K562 (cell line): ENCODE measurements around the gene NPM3. TPM values are rescaled to one million over a fixed set of nuclear protein-coding genes. Genes with fewer than 3 reads are reported as not detected.

Experiments used
- ATAC-seq: fragments of 200-7000 bp; cut with Tn5 transposase; 3 replicates; pipeline ENCODE4 v1.9.1; 2020; ENCODE audit warnings: moderate library complexity
- BruUV-seq: library from RNA; stranded (reverse); fragments of 400-500 nt; replicated peaks from 2 replicates; lab custom pipeline; 2021; lab: Mats Ljungman, UMichigan
- CTCF ChIA-PET: fragments of 300-600 bp; formaldehyde crosslinking; extraction: SDS; loops from one replicate; lab custom pipeline; 2021; ENCODE audit warnings: low intra/inter-chr PET ratio; lab: Yijun Ruan, JAX
- POLR2A ChIA-PET: fragments of 300-600, 350-650 bp; sonication (Branson Sonifier 250); formaldehyde crosslinking; extraction: SDS; loops from one replicate; lab custom pipeline; 2021; ENCODE audit warnings: antibody characterized with exemption, inconsistent platforms; lab: Yijun Ruan, JAX
- DNase-seq, 4 experiments: peaks; one replicate each; pipeline versions ENCODE4 v3.0.0 to v3.0.0-alpha.2; 2011 to 2018; ENCODE audit warnings: low spot score in 3 of 4, mixed read lengths in 3 of 4; ENCODE audit errors: extremely low read depth in 1 of 4
- FAIRE-seq: peaks from 2 replicates; lab custom pipeline; 2011; peaks lifted over from hg19 to GRCh38; lab: Jason Lieb, UNC
- H2AFZ ChIP-seq: 2 replicates; pipeline ENCODE4 v1.6.0; 2011; ENCODE audit warnings: low read depth, low read length, control low read depth, inconsistent platforms
- H3K27ac ChIP-seq: fragments of 200-600 bp; 3 replicates; pipeline ENCODE4 v1.8.0; 2011; ENCODE audit warnings: low read depth, mild to moderate bottlenecking, control low read depth, inconsistent platforms, low read length, moderate library complexity, mixed read lengths; ENCODE audit errors: extremely low read depth
- H3K27me3 ChIP-seq, 2 experiments: fragments of 300-600 bp in 1 of 2; 2 replicates in 1 of 2; 3 replicates in 1 of 2; pipeline versions ENCODE4 v1.6.0 to v1.8.0; 2011; ENCODE audit warnings: inconsistent platforms in 2 of 2, low read length in 2 of 2, mild to moderate bottlenecking in 1 of 2, mixed read lengths in 1 of 2, moderate library complexity in 1 of 2; ENCODE audit not compliant: control insufficient read depth in 2 of 2, insufficient read depth in 2 of 2
- H3K36me3 ChIP-seq: fragments of 300-600 bp; 3 replicates; pipeline ENCODE4 v1.8.0; 2011; ENCODE audit warnings: mild to moderate bottlenecking, low read length, inconsistent platforms; ENCODE audit not compliant: control insufficient read depth, insufficient read depth
- H3K4me1 ChIP-seq, 2 experiments: fragments of 200-600 bp in 1 of 2; replicated peaks in 1 of 2; 2 replicates in 1 of 2; 3 replicates in 1 of 2; pipeline versions ENCODE4 v1.5.1 to v1.8.0; 2011; ENCODE audit warnings: inconsistent platforms in 2 of 2, low read length in 2 of 2, mild to moderate bottlenecking in 1 of 2, mixed read lengths in 1 of 2, moderate library complexity in 1 of 2; ENCODE audit not compliant: control insufficient read depth in 2 of 2, insufficient read depth in 2 of 2
- H3K4me2 ChIP-seq: 2 replicates; pipeline ENCODE4 v1.6.1; 2011; ENCODE audit warnings: low read length, control low read depth, inconsistent platforms, mixed read lengths; ENCODE audit not compliant: insufficient read depth
- H3K4me3 ChIP-seq: fragments of 200-600 bp; sonication (generic), shearing (Covaris generic); 2 replicates; pipeline ENCODE4 v1.5.1; 2016; ENCODE audit warnings: control low read depth, inconsistent platforms
- H3K79me2 ChIP-seq: fragments of 200-600 bp; 3 replicates; pipeline ENCODE4 v1.8.0; 2011; ENCODE audit warnings: low read length, inconsistent platforms; ENCODE audit not compliant: control insufficient read depth, insufficient read depth
- H3K9ac ChIP-seq, 2 experiments: 2 replicates each; pipeline versions ENCODE4 v1.6.0 to v1.6.1; 2011; ENCODE audit warnings: low read depth in 2 of 2, low read length in 2 of 2, control low read depth in 1 of 2, inconsistent platforms in 1 of 2, mild to moderate bottlenecking in 1 of 2, mixed read lengths in 1 of 2; ENCODE audit not compliant: insufficient read depth in 1 of 2
- H3K9me1 ChIP-seq: one replicate; pipeline ENCODE4 v1.6.0; 2011; ENCODE audit warnings: inconsistent platforms, mild to moderate bottlenecking, low read length, moderate library complexity; ENCODE audit not compliant: control insufficient read depth, insufficient read depth
- H3K9me3 ChIP-seq: replicated peaks from 2 replicates; pipeline ENCODE4 v1.5.1; 2011; ENCODE audit warnings: low read depth, low read length, inconsistent platforms; ENCODE audit not compliant: control insufficient read depth, insufficient read depth
- H4K20me1 ChIP-seq: replicated peaks from 2 replicates; pipeline ENCODE4 v1.6.1; 2011; ENCODE audit warnings: low read length, inconsistent platforms, mixed read lengths; ENCODE audit not compliant: control insufficient read depth, insufficient read depth
- ASH1L ChIP-seq: fragments of 450-650 bp; IDR thresholded peaks from 2 replicates; pipeline ENCODE4 v1.6.1; 2018; ENCODE audit warnings: borderline replicate concordance, mild to moderate bottlenecking, low read depth; ENCODE audit not compliant: partially characterized antibody
- EHMT2 ChIP-seq: fragments of 450-650 bp; IDR thresholded peaks from 2 replicates; pipeline ENCODE4 v1.6.1; 2018; ENCODE audit warnings: antibody characterized with exemption
- GTF3C2 ChIP-seq: IDR thresholded peaks from 3 replicates; pipeline ENCODE4 v1.6.1; 2011; ENCODE audit warnings: borderline replicate concordance, mild to moderate bottlenecking, moderate library complexity; ENCODE audit not compliant: insufficient read length; ENCODE audit errors: extremely low read depth
- MCM3 ChIP-seq: fragments of 450-650 bp; IDR thresholded peaks from 2 replicates; pipeline ENCODE4 v1.6.1; 2016
- POLR2AphosphoS2 ChIP-seq: IDR thresholded peaks from 2 replicates; pipeline ENCODE4 v1.6.1; 2012; ENCODE audit warnings: low read length, improper control_type of control experiment
- SUPT5H ChIP-seq: fragments of 450-650 bp; IDR thresholded peaks from 2 replicates; pipeline ENCODE4 v1.6.1; 2016
- TAL1 ChIP-seq: fragments of 450-650 bp; IDR thresholded peaks from 2 replicates; pipeline ENCODE4 v1.6.1; 2016; ENCODE audit warnings: mild to moderate bottlenecking
- ZFP91 ChIP-seq: sonication (generic); formaldehyde crosslinking; IDR thresholded peaks from 2 replicates; pipeline ENCODE4 v1.8.0; 2022; ENCODE audit warnings: mild to moderate bottlenecking, missing genetic modification reagents
- ZNF717 ChIP-seq: fragments of 250-450 bp; sonication (Bioruptor Pico); IDR thresholded peaks from 2 replicates; pipeline ENCODE4 v1.5.0; 2021
- WGBS: fragments of 100-300 bp; shearing (Covaris generic); methylation state at CpG from one replicate; pipeline ENCODE4 v1.1.6; 2016; ENCODE audit warnings: low coverage, mixed read lengths; ENCODE audit not compliant: insufficient coverage; ENCODE audit errors: missing lambda C conversion rate; 5-methylcytosine and 5-hydroxymethylcytosine counted together
- in situ Hi-C: fragments of 300-500 bp; cut with MboI; formaldehyde crosslinking; loops from 4 replicates; pipeline ENCODE4 v1.15.0; 2018; ENCODE audit warnings: inconsistent platforms, mixed read lengths
- intact Hi-C: fragments of 100-400 bp; cut with micrococcal nuclease; formaldehyde crosslinking; loops from 2 replicates; pipeline ENCODE4 v1.14.2; 2022
- polyA plus RNA-seq, 8 experiments: library from polyadenylated mRNA; depleted of rRNA in 4 of 8; stranded (reverse) in 5 of 8; unstranded in 3 of 8; fragments of >200 nt; fragmentation: Nextera tagmentation in 2 of 8; fragmentation: Illumina TruSeq in 1 of 8; extraction: Ambion mirVana in 2 of 8; extraction: Trizol in 1 of 8; gene quantifications; 2 replicates each; pipeline versions ENCODE4 v1.2.1 to v1.2.3, GENCODE V29; 2011 to 2014; ENCODE audit warnings: inconsistent platforms in 1 of 8, missing spikeins in 1 of 8
- total RNA-seq, 7 experiments: library from RNA; depleted of rRNA in 6 of 7; stranded (reverse); fragments of >200 nt in 6 of 7; fragmentation: Illumina TruSeq in 2 of 7; extraction: Trizol in 2 of 7; gene quantifications; 2 replicates each; pipeline versions ENCODE4 v1.2.1 to v1.2.3, GENCODE V29; 2011 to 2021; ENCODE audit warnings: low replicate concordance in 1 of 7
- TF ChIP-seq, protein P1 (sequence below), 2 experiments: IDR thresholded peaks; 2 replicates each; pipeline ENCODE4 v1.6.1; 2011; ENCODE audit warnings: borderline replicate concordance in 1 of 2, control low read depth in 1 of 2, low read depth in 1 of 2, low read length in 1 of 2, mild to moderate bottlenecking in 1 of 2, mixed read lengths in 1 of 2, moderate library complexity in 1 of 2; ENCODE audit not compliant: insufficient read depth in 1 of 2, insufficient read length in 1 of 2, poor library complexity in 1 of 2, severe bottlenecking in 1 of 2; ENCODE audit errors: extremely low read depth in 1 of 2

The NPM3 gene
- total and polyA plus RNA-seq, 9 of the 15 experiments (the other 6 are each of a cell fraction or from before 2014, with no cell fraction given), result 15.2 to 239 (median 114) TPM

DNA sequence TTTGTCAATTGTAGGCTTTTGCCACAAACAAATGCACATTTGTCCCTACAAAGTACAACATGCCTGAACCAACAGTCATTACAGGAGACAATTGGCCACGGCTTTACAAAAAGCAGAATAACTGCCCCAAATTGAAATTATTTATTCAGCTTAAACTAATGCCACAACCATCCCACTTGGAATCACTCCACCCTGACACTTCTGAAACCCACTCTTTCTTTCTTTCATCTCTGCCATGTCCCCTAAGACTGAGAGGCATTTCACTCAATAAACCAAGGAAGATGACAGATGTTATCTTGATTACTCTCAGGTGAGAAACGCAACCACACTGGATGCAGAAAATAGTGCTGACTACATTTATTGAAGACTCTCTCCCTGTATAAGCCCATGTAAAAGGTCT lies 2.6 kb upstream of the NPM3 start:
- intact Hi-C loops (no loop called here), in situ Hi-C loops (no loop called here)
- H3K27ac ChIP-seq, result no peak overlapping the region
- H4K20me1 ChIP-seq, result peaks cover 4% of the 10 kb centered on the region; the same call in 1 of the 2 replicates
- H3K27me3 ChIP-seq, result no peaks in the 10 kb centered on the region
- no peak overlapping the region for H2AFZ ChIP-seq
- peaks cover 20% of the 10 kb centered on the region for H3K79me2 ChIP-seq
- POLR2A ChIA-PET, result interaction anchor here (0.9 to 3.2 kb wide), 5 partner anchors 10 to 183 kb away, joined by 3 to 34 read pairs (median 4); no protein-coding TSS in a partner anchor
- no peaks in the 10 kb centered on the region for H3K9me1 ChIP-seq
- H3K36me3 ChIP-seq, result peaks cover 66% of the 10 kb centered on the region
- no peak overlapping the region for H3K4me3 ChIP-seq
- no peak for FAIRE-seq
- no peak overlapping the region for H3K9ac ChIP-seq
- no peaks in the 10 kb centered on the region for H3K9me3 ChIP-seq
- H3K4me1 ChIP-seq, result peaks cover 10 to 21% of the 10 kb centered on the region in 2 experiments; a peak in 4 of 5 replicates
- no peak overlapping the region for H3K4me2 ChIP-seq
- 58% methylated on average over 2 of the region's 2 CpGs for WGBS
- DNase-seq, result no peak
- CTCF ChIA-PET, result no interaction called here
- ATAC-seq, result no peak
- no peak for TF ChIP-seq ZNF717 (CRISPR knock-in tag)
- TF ChIP-seq MCM3, result no peak
- no peak for TF ChIP-seq ASH1L
- peak; percentile 22; the same call in 1 of the 2 replicates for TF ChIP-seq SUPT5H
- TF ChIP-seq TAL1, result no peak
- TF ChIP-seq, protein P1, sequence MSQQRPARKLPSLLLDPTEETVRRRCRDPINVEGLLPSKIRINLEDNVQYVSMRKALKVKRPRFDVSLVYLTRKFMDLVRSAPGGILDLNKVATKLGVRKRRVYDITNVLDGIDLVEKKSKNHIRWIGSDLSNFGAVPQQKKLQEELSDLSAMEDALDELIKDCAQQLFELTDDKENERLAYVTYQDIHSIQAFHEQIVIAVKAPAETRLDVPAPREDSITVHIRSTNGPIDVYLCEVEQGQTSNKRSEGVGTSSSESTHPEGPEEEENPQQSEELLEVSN (IDR thresholded peaks at IDR 0.05; ENCODE audit: borderline replicate concordance in 1 of 2, extremely low read depth in 1 of 2, insufficient read depth in 1 of 2, insufficient read length in 1 of 2, low read depth in 1 of 2, low read length in 1 of 2, poor library complexity in 1 of 2, severe bottlenecking in 1 of 2), result no peak
- TF ChIP-seq POLR2AphosphoS2, result peak; percentile 73; the same call in 1 of the 2 replicates
- TF ChIP-seq ZFP91 (CRISPR knock-in tag), result no peak
- no peak for TF ChIP-seq GTF3C2
- TF ChIP-seq EHMT2, result no peak
- no TSS peak for BruUV-seq
